ENCODE results near the gene KCNQ1.

Gene KCNQ1

GRCh38 chr11:2482745-2483144 is 37.9 kb downstream of the KCNQ1 start:
- H3K27me3 ChIP-seq (ENCODE audit: insufficient read depth, low read length, poor library complexity), result no peaks in the 10 kb centered on the region
- no peak for TF ChIP-seq EZH2 (IDR thresholded peaks at IDR 0.05; ENCODE audit: borderline replicate concordance, low read depth, low read length, severe bottlenecking)
- no peak for TF ChIP-seq CTCF (IDR thresholded peaks at IDR 0.05; ENCODE audit: borderline replicate concordance, extremely low read depth, low read length, poor library complexity, severe bottlenecking)
- no peaks in the 10 kb centered on the region for H3K4me1 ChIP-seq (ENCODE audit: insufficient read depth, low read length)
- no peak overlapping the region for H3K27ac ChIP-seq (ENCODE audit: low read length)
- H2AFZ ChIP-seq (ENCODE audit: low read depth, low read length), result no peak overlapping the region
- no peak for DNase-seq
- H3K4me3 ChIP-seq (ENCODE audit: low read depth in 1 of 2, low read length in 2 of 2), result no peak overlapping the region
- no peaks in the 10 kb centered on the region for H3K79me2 ChIP-seq (ENCODE audit: insufficient read depth, low read length)
- no peak overlapping the region for H3K4me2 ChIP-seq (ENCODE audit: insufficient read depth, low read length)
- ATAC-seq (ENCODE audit: insufficient read depth, low read depth), result no peak
- H3K36me3 ChIP-seq (ENCODE audit: insufficient read depth, low read length), result no peaks in the 10 kb centered on the region
- no peaks in the 10 kb centered on the region for H4K20me1 ChIP-seq (ENCODE audit: insufficient read depth, low read length)
- H3K9ac ChIP-seq (ENCODE audit: low read depth, low read length), result no peak overlapping the region
- peaks cover 4% of the 10 kb centered on the region for H3K9me3 ChIP-seq (ENCODE audit: insufficient read depth, low read length, severe bottlenecking)

- no peak for ATAC-seq (ENCODE audit: insufficient read depth, low read depth)
- H3K27ac ChIP-seq (ENCODE audit: low read length), result no peak overlapping the region
- H3K79me2 ChIP-seq (ENCODE audit: insufficient read depth, low read length), result no peaks in the 10 kb centered on the region
- H3K27me3 ChIP-seq (ENCODE audit: insufficient read depth, low read length, poor library complexity), result no peaks in the 10 kb centered on the region
- TF ChIP-seq CTCF (IDR thresholded peaks at IDR 0.05; ENCODE audit: borderline replicate concordance, extremely low read depth, low read length, poor library complexity, severe bottlenecking) (no peak), EZH2 (IDR thresholded peaks at IDR 0.05; ENCODE audit: borderline replicate concordance, low read depth, low read length, severe bottlenecking) (no peak)
- no peak overlapping the region for H3K4me2 ChIP-seq (ENCODE audit: insufficient read depth, low read length)
- no peaks in the 10 kb centered on the region for H3K4me1 ChIP-seq (ENCODE audit: insufficient read depth, low read length)
- DNase-seq, result no peak
- no peaks in the 10 kb centered on the region for H3K36me3 ChIP-seq (ENCODE audit: insufficient read depth, low read length)
- H2AFZ ChIP-seq (ENCODE audit: low read depth, low read length), result no peak overlapping the region
- peaks cover 9% of the 10 kb centered on the region for H3K9me3 ChIP-seq (ENCODE audit: insufficient read depth, low read length, severe bottlenecking)
- no peak overlapping the region for H3K9ac ChIP-seq (ENCODE audit: low read depth, low read length)
- no peaks in the 10 kb centered on the region for H4K20me1 ChIP-seq (ENCODE audit: insufficient read depth, low read length)
- H3K4me3 ChIP-seq (ENCODE audit: low read depth in 1 of 2, low read length in 2 of 2), result no peak overlapping the region
Observed at GRCh38 chr11:2483426-2483825, 38.6 kb downstream of the KCNQ1 start.

- no peak overlapping the region for H3K4me3 ChIP-seq (ENCODE audit: low read depth in 1 of 2, low read length in 2 of 2)
- no peak overlapping the region for H3K27ac ChIP-seq (ENCODE audit: low read length)
- H3K9me3 ChIP-seq (ENCODE audit: insufficient read depth, low read length, severe bottlenecking), result peaks cover 12% of the 10 kb centered on the region
- H3K79me2 ChIP-seq (ENCODE audit: insufficient read depth, low read length), result no peaks in the 10 kb centered on the region
- DNase-seq (no peak), ATAC-seq (ENCODE audit: insufficient read depth, low read depth) (no peak)
- H4K20me1 ChIP-seq (ENCODE audit: insufficient read depth, low read length), result no peaks in the 10 kb centered on the region
- no peaks in the 10 kb centered on the region for H3K36me3 ChIP-seq (ENCODE audit: insufficient read depth, low read length)
- no peaks in the 10 kb centered on the region for H3K27me3 ChIP-seq (ENCODE audit: insufficient read depth, low read length, poor library complexity)
- no peak overlapping the region for H3K9ac ChIP-seq (ENCODE audit: low read depth, low read length)
- no peak overlapping the region for H3K4me2 ChIP-seq (ENCODE audit: insufficient read depth, low read length)
- no peak overlapping the region for H2AFZ ChIP-seq (ENCODE audit: low read depth, low read length)
- no peaks in the 10 kb centered on the region for H3K4me1 ChIP-seq (ENCODE audit: insufficient read depth, low read length)
- TF ChIP-seq EZH2 (IDR thresholded peaks at IDR 0.05; ENCODE audit: borderline replicate concordance, low read depth, low read length, severe bottlenecking), result no peak
- no peak for TF ChIP-seq CTCF (IDR thresholded peaks at IDR 0.05; ENCODE audit: borderline replicate concordance, extremely low read depth, low read length, poor library complexity, severe bottlenecking)
Observed at GRCh38 chr11:2484576-2485125, 39.8 kb downstream of the KCNQ1 start.

- no peaks in the 10 kb centered on the region for H3K27me3 ChIP-seq (ENCODE audit: insufficient read depth, low read length, poor library complexity)
- no peaks in the 10 kb centered on the region for H3K36me3 ChIP-seq (ENCODE audit: insufficient read depth, low read length)
- ATAC-seq (ENCODE audit: insufficient read depth, low read depth), result no peak
- H2AFZ ChIP-seq (ENCODE audit: low read depth, low read length), result no peak overlapping the region
- peaks cover 12% of the 10 kb centered on the region for H3K9me3 ChIP-seq (ENCODE audit: insufficient read depth, low read length, severe bottlenecking)
- H3K9ac ChIP-seq (ENCODE audit: low read depth, low read length), result no peak overlapping the region
- no peaks in the 10 kb centered on the region for H3K79me2 ChIP-seq (ENCODE audit: insufficient read depth, low read length)
- H4K20me1 ChIP-seq (ENCODE audit: insufficient read depth, low read length), result no peaks in the 10 kb centered on the region
- no peak overlapping the region for H3K4me2 ChIP-seq (ENCODE audit: insufficient read depth, low read length)
- no peak overlapping the region for H3K4me3 ChIP-seq (ENCODE audit: low read depth in 1 of 2, low read length in 2 of 2)
- no peaks in the 10 kb centered on the region for H3K4me1 ChIP-seq (ENCODE audit: insufficient read depth, low read length)
- no peak overlapping the region for H3K27ac ChIP-seq (ENCODE audit: low read length)
- TF ChIP-seq CTCF (IDR thresholded peaks at IDR 0.05; ENCODE audit: borderline replicate concordance, extremely low read depth, low read length, poor library complexity, severe bottlenecking) (no peak), EZH2 (IDR thresholded peaks at IDR 0.05; ENCODE audit: borderline replicate concordance, low read depth, low read length, severe bottlenecking) (no peak)
- DNase-seq, result no peak
Observed at GRCh38 chr11:2488004-2488403, 43.2 kb downstream of the KCNQ1 start.
